Cerebellar nuclear complex (tissue), 1 donor: ENCODE measurements around the gene TMCC3.
"Not testable (repeated sequence)": the region's sequence is repeated elsewhere in the genome, so short reads cannot be mapped to it uniquely, and the experiment has no call there.

Source experiments
- DNase-seq, 2 experiments: peaks; one replicate each; lab custom pipeline; 2025; lab: John Stamatoyannopoulos, UW

TMCC3 gene

DNA sequence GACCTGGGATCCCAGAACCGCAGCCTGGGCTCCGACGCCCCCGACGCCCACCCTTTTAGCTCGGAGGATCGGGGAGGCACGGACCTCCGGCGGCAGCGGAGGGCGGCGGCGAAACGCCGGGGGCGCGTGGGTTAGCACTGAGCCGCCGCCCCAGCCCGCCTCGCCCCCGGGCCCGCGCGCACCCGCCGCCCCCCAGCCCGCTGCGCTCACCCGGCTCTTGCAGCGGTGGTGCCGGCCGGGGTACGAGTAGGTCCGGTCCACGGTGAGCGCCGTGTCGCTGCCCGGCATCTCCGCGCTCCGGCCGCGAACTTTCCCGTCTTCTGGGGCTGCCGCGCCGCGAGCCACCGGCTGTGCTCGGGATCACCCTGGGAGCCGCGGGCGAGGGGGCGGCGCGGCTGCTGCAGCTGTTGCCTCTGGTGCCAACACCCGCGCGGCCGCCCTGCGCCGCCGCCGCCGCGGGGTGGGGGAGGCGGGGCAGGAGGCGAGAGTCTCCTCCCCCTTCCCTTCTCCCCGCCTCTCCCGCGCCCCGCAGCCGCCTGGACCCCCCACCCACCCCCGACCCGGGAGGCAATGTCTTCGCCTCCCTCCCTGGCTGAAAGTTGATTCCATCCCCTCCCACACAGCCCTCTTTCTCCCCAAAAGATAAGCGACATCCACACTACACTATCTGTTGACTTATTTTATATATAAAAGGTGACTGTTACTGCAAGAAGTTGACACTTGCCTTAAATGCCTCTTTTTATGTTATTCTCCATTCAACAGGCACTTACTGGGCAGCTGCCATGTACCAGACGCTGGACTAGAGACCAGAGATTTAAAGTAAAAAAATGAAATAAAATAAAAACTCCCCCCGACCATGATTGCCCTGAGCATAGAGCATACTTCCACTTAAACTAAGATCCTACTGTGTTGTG is at the start of gene TMCC3:
Gene TMCC3, minus strand, starts transcription at position 415 of the 914 bp plus-strand sequence. Its CDS starts 127 bp downstream, at position 288.
- no peak for DNase-seq

GRCh38 chr12:94699801-94700200 is 49.4 kb upstream of the TMCC3 start:
- DNase-seq = no peak

DNA sequence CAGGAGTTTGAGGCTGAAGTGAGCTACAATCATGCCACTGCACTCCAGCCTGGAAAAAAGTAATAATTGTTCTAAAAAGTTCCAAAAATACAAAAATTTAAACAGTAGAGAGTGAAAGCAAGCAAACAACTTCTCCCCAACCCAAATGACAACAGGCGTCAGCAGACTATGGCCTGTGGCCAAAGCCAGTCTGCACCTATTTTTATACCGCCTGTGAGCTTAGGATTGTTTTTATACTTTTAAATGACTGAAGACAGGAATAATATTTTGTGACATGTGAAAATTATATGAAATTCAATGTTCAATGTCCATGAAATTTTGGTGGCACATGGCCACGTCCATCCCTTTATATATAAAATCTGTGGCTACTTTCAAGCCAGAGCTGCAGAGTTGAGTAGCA is 48.2 kb upstream of the TMCC3 start:
- no peak for DNase-seq

DNA sequence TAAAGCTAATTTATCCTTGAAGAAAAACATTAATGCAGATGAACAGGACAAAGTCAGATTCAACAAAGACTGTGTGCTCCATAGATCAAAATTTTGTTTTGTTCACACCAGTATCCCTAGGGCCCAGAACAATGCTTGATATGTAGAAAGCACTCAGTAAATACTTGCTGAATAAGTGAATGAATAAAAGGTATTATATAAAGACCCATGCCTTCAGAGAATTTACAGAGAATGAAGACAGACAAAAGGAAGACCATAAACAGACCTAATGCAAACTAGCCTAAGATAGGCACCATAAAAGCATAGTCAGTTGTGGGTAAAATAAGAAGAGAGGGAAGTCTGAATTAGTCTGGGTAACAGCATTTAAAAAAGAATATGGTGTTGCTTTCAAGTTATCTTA is 47.3 kb upstream of the TMCC3 start:
- DNase-seq = no peak

- no peak for DNase-seq
Measured at GRCh38 chr12:94694732-94695131, 44.4 kb upstream of the TMCC3 start.

GRCh38 chr12:94692826-94693225 is 42.5 kb upstream of the TMCC3 start:
- not testable (repeated sequence) for DNase-seq

DNA sequence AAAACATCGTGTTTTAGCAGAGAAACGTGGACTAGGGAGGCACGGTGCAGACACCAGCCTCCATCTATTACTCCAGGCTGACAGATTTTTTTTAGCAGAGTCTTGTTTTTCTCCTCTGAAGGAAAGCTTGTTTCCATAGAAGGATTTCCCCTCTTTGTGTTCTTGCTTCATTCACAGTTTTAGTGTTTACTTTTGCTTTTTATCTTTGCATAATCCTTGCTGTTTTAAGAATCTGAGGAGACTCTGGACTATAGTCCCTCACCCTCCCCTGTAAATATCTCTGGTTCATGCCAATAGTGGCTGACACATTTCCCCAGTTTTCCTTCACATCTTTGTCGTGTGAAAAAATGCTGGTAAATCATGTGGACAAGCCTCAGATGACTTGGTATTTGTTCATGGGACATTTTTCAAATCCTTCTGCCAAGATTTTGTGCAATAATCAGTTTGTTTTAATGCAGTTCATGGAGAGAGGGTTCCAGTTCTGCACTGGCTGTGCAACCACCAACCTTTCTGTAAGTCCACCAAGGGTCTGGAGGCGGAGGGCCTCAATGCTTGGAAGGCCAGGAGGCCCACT is 39.9 kb upstream of the TMCC3 start:
- DNase-seq = no peak

DNA sequence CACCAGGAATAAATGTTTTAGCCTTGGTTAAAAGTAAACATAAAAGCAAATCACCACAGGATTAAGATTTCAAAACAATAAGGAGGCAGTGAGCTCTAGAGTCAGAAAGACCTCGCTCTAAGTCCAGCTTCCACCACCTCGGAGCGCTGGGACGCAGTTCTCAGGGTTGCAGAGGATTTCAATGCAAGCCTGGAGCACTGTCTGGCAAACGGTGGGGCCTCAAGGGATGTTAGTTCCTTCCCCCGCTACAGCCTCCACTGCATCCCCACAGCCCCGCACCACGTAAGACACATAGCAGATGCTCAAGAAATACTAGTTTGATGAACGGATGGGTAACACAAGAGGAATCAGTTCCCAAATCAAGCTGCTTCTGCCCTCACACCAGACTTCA is 39.3 kb upstream of the TMCC3 start:
- no peak for DNase-seq

DNA sequence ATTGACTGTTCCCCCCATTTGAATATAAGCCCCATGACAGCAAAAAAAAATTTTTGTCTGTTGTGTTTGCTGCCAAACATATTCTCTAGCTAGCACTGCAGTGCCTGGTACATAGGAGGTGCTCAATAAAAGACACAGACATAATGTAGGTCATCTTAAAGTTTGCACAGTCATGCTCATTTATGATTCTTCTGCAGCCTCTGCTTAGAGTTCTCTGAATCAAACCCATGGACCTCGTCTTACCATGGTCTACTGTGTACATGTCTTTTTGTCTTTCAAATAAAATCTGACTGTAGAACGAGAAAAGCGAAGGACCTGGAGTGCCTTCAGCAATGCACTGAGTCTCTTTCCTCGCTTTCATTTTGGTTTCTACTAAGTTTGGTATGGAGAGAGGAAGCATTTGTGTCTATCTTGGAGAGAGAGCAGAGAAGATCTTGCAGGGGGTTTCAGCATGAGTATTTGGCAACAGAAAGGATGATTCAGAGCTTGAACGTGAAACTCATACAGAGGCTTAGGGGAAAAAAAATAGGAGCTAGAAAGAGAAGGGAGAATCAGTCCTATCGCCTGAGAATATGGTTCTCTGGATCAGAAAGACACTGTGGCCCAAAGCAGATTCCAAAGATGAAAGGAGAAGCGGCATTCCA is 38.8 kb upstream of the TMCC3 start:
- no peak for DNase-seq

- DNase-seq = no peak
Measured at GRCh38 chr12:94687891-94688290, 37.5 kb upstream of the TMCC3 start.

DNA sequence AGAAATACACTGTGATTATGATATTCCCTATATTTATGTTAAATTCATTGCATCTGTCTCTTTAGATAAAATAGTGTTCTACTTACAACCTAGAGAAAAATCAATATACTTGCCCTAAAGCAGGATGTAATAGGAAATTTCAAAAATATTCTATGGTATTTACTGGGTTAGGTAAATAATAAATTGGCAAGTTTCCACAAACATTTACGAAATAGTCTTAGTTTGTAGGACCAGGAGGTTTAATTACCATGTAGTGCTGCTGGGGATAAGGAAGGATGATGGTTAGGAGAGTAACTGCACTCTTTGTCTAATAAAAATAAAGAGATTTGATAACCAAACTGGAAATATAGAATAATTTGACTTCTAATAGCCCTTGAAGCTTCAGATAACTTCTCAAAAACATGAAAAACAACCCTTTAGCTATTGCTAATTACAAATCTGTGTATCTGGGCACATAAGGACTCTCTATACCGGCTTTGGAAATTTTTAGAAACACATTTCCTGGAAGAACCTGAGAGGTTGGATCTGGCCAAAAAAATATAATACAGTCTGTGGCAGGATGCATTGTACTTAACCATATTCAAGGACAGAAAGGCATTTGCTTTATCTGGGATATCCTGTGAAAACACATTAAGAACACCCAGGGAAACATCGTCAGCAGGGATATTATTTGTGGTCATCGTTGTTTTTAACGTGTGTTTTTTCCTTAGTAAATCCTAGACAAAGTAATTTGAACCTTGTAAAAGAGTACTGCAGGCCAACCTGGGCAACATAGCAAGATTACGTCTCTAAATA is 36.7 kb upstream of the TMCC3 start:
- DNase-seq = no peak

DNA sequence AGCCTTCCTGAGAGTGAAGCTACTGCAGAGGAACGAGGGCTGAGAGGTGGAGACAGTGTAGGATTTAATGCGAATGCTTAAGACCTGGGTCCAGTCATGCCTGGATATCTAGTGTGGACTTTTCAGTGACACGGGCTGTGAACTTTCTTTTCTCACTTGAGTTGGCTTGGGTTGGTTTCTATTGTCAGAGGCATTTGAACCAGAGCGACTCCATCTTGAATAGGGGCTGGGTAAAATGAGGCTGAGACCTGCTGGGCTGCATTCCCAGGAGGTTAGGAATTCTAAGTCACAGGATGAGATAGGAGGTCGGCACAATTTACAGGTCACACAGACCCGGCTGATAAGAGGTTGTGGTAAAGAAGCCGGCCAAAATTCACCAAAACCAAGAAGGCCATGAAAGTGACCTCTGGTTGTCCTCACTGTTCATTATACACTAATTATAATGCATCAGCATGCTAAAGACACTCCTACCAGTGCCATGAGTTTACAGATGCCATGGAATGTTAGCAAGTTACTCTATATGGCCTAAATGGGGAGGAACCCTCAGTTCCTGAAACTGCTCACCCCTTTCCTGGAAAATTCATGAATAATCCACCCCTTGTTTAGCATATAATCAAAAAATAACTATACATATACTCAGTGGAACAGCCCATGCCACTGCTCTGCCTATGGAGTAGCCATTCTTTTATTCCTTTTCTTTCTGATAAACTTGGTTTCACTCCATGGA is 34.2 kb upstream of the TMCC3 start:
- no peak for DNase-seq

GRCh38 chr12:94679554-94680195 is 29.3 kb upstream of the TMCC3 start:
- no peak for DNase-seq

GRCh38 chr12:94678849-94679248 is 28.5 kb upstream of the TMCC3 start:
- no peak for DNase-seq

GRCh38 chr12:94678379-94678778 is 28.0 kb upstream of the TMCC3 start:
- DNase-seq = no peak

GRCh38 chr12:94677778-94678177 is 27.4 kb upstream of the TMCC3 start:
- DNase-seq = no peak

DNA sequence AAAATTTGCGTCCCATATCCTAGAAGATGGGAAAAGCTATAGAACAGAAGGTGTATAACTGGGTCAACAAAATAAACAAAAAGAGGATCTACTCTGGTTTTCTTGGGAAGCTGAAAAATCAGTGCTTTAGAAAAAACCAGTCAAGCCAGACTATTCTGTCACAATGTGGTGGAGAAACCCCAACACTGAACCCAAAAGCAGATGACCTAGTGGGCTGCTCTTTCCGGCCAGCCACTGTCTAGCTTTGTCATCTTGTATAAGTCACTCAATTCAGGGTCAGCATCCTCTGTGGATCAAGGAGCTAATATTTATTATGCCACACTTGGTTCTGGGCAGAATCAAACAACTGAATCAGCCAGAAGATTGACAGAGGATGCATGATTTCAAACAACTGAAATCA is 26.6 kb upstream of the TMCC3 start:
- no peak for DNase-seq

DNA sequence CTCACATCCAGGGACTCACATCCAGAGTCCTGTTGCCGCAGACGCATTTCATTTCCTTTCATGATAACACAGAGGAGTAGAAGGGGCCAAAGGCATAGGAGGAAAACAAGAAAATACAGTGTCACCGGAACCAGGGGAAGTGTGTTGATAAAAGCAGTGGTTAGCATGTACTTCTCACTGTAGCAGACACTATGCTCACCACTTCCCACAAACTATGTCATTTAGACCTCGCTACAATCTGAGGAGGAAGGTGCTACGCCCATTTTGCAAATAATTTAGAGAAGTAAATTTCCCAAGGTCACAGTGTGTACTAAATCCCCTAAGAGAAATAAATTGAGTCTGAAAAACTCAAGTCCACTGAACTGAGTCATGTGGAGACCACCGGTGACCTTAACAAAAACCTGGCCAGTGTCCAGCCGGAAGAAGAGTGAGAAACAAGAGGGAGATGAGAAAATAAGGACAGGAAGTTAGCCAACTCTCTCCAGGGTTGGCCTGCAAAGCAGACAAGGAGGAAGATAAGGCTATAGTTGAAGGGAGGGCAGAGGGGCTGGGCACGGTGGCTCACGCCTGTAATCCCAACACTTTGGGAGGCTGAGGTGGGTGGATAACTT is 25.8 kb upstream of the TMCC3 start:
- DNase-seq = no peak

DNA sequence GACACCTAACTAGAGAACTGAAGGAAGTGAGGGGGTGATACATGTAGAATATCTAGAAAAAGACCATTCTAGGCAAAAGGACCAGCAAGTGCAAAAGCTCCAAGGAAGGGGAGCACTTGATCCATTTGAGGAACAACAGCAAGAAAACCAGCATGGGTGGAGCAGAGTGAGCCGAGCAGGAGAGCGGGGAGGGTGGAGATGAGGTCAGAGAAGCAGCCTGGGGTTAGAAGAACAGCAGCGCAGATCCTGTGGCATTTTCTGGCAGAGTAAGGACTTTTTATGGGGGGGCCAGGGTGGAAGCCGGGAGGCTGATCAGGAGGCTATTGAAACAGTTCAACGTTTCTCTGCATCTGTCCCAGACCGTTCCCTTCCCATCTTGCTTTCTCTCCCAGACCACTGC is 24.5 kb upstream of the TMCC3 start:
- DNase-seq = no peak

DNA sequence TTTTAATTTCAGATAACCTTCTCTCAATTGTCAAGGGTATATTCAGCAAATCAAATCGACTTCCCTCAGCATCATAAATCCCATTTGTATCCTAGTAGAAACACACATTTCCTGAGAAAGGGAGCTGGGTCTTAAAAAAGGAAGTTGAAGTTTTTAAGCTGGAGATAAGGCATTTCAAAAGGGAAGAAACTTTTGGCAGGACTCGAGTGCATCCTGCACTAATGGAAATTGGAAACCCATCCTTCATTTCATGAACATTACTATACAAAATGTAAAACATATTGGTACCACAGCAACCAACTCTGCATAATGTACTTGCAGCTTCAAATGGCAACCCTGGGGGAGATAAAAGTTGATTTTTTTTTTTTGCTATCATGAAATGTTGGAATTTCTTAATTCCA is 23.7 kb upstream of the TMCC3 start:
- no peak for DNase-seq

DNA sequence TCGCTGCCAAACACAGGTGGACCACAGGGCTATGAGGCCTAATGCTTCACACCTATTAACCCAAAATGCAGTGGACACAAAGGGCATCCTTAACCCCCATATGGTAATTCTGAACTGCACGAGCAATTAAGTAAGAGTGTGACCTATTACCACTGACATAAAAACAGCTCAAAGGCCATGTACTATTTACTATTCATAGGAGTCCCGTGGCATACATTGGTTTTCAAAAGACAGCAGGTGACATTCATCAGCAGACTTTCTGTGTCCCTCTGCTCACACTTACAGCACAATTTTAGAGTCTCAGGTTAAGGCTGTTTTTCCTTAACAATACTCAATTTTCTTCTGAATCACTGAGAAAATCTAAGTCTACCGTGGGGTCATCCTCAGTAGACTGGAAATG is 23.1 kb upstream of the TMCC3 start:
- no peak for DNase-seq
